Cardiac fibroblast (primary cell): Measurements from ENCODE around the gene SND1.
A peak's percentile ranks its signal among the peaks of the same experiment; 100 is the strongest.

Source experiments
- DNase-seq, 2 donors: peaks; one replicate each; pipeline versions ENCODE4 v3.0.0 to v3.0.0-alpha.2; 2010; ENCODE audit warnings: low read depth in 2 of 2
- H3K4me3 ChIP-seq, 2 donors: replicated peaks in 1 of 2; 1 replicate in 1 of 2; 2 replicates in 1 of 2; pipeline ENCODE4 v1.5.1; 2011; ENCODE audit warnings: low read depth in 2 of 2, low read length in 2 of 2, mild to moderate bottlenecking in 2 of 2, moderate library complexity in 1 of 2
- TF ChIP-seq, protein P1 (sequence below): IDR thresholded peaks from one replicate; pipeline ENCODE4 v1.5.1; 2011; ENCODE audit warnings: low read depth, mild to moderate bottlenecking, low read length, inconsistent platforms

Gene SND1

DNA sequence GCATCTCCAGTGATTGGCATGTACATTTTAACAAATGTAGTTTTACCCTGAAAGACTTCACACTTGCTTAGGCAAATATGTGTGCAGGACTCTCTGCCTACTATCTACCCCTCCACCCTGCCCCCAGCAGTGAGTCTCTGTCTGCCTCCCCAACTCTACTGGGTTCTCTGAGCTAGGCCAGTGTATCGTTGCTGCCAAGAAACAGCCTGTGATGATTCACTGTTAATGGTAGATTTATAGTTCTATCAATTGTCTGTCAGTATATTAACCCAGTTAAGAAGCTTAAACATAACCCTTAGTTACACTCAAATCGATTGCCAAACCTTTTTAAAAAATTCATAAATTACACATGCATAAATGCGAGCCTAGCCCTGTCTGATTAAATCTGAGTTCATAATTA lies 137.0 kb downstream of the SND1 start:
- TF ChIP-seq, protein P1, sequence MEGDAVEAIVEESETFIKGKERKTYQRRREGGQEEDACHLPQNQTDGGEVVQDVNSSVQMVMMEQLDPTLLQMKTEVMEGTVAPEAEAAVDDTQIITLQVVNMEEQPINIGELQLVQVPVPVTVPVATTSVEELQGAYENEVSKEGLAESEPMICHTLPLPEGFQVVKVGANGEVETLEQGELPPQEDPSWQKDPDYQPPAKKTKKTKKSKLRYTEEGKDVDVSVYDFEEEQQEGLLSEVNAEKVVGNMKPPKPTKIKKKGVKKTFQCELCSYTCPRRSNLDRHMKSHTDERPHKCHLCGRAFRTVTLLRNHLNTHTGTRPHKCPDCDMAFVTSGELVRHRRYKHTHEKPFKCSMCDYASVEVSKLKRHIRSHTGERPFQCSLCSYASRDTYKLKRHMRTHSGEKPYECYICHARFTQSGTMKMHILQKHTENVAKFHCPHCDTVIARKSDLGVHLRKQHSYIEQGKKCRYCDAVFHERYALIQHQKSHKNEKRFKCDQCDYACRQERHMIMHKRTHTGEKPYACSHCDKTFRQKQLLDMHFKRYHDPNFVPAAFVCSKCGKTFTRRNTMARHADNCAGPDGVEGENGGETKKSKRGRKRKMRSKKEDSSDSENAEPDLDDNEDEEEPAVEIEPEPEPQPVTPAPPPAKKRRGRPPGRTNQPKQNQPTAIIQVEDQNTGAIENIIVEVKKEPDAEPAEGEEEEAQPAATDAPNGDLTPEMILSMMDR, result no peak
- DNase-seq, result no peak

DNA sequence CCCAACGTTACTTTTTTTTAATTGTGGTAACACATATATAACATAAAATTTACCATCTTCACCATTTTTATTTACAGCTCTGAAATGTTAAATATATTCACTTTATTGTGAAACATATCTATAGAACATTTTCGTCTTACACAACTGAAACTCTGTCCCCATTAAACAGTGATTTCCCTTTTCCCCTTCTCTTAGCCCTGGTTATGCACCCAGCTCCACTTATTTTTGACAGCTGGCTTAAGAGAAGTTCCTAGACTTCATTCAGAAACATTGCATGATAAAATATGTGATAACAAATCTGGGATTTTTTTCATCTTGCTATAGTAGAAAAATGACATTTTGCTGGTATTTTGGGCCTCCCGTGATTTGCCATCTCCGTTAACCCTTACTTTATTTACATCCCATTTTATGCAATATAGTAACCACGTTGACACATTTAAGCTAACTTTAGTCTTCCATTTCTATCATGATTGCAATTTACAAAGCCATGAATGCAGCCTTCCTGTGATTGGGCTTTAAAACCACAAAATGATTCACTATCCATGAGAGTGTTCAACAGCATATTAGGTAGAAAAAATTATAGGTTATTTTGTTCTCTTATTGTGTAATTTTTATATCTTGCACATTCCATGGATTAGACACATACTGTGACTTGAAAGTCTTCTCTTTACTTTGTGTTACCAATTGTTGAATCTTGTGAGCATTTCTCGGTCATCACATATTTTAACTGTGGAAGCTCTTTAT lies 139.6 kb downstream of the SND1 start:
- TF ChIP-seq, protein P1, result no peak
- peak; percentile 35 to 69 for DNase-seq
- H3K4me3 ChIP-seq, result no peak overlapping the region

More for the DNA sequence above, 137.0 kb downstream of the SND1 start:
- H3K4me3 ChIP-seq, result no peak overlapping the region

DNA sequence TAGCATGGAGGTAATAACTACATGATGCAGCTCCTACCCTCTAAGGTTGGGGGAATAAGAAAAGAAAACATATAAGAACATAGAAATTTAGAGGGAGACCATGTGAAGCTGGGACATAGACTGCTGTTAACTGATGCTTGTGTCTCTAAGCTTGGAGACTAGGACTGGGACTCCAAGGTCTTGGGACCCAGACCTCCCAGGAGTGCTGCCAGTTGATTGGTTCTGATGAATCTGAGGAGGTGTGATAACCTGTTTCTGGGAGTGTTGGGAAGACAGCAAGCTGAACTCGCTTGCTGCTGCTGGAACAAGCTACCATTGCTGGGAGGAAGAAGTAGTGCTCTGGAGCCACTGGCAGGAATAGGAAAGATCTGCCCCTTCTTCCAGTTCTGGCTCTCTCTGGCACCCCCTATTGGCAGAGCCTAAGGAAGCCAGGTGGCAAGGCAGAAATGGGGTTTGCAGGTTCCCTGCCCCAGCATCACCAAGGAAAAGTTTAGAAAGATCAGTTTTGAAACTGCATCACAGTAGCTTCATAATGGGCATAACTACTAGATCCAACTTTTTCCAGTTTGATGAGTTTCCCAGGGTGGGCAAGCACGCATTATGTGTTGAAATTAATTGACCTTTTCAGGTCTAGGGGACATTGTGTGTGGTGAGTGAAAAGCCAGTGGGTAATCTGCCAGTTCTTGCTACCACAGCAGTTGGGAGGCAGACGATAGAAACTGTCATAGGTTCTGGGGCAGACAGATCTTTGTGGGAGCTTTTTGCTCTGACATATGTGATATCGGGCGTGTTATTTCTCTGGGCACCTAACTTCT lies 140.7 kb downstream of the SND1 start:
- DNase-seq, result peak in 1 of 2 donors; percentile 35
- TF ChIP-seq, protein P1, result peak; percentile 68
- no peak overlapping the region for H3K4me3 ChIP-seq

DNA sequence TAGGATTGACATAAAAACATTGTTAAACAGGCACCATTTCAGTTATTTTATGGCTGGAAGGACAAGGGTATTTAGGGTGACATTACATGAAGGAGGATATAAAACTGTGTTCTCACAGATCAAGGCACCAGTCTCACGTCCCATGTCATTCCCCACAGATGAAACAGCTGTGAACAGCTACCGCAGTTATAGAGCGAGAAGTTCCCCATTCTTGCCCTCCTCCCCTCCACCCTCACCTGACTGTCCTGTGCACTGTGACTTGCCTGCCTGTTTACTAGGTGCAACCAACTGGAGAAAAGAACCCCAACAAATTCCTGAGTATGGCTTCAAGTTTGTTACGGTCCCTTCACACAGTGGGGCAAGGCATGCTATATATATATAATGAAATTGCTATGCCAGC lies 141.6 kb downstream of the SND1 start:
- TF ChIP-seq, protein P1, result no peak
- H3K4me3 ChIP-seq, result no peak overlapping the region
- no peak for DNase-seq

DNA sequence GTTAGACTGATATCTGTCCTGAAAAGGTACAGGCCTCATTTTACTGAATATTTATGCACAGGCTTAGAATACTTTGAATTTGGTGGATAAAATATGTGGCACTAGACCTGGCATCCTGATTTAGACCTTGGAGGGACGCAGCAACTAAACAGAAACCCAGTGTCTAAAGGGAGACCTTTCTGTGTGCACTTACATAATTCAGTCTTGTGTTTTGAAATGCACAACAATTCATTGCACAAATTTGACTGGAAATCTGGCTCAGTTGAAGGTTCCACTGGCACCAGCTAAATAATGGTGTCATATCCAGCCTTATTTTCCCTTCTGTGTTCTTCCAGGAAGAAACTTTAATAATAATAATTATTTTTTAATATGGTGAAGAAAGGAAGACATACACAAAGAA lies 142.1 kb downstream of the SND1 start:
- DNase-seq, result no peak
- no peak overlapping the region for H3K4me3 ChIP-seq
- TF ChIP-seq, protein P1, result no peak

DNA sequence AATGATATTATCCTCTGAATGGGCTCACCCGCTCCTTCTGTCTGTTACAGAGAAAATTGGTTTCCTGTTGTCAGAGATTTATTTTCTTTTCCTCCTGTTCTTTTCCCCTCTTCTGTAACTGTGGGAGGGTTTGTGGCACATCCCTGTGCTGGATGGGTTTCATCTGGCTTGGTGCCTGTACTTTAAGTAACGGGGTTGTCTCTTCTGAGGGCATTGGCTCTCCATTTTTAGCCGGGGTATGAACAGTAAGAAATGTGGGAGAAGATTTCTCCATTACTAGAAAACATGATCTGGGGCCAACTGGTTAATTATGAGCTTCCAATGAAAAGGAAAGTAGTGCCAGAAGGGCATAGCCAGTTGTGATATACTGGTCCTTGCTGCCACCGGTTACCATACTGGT lies 142.6 kb downstream of the SND1 start:
- TF ChIP-seq, protein P1, result no peak
- peak in 1 of 2 donors; percentile 42 for DNase-seq
- no peak overlapping the region for H3K4me3 ChIP-seq
